Kidney (tissue), 14 donors: ENCODE data around the gene ZNRF3. TPM values are rescaled to one million over a fixed set of nuclear protein-coding genes. Genes with fewer than 3 reads are reported as not detected.

Source experiments
- DNase-seq, 5 donors: peaks; one replicate each; pipeline ENCODE4 v3.0.0-alpha.2; 2013 to 2020
- FAIRE-seq: peaks from 2 replicates; lab custom pipeline; 2012; peaks lifted over from hg19 to GRCh38; lab: Jason Lieb, UNC
- H3K27ac ChIP-seq, 2 donors: one replicate each; pipeline ENCODE4 v1.7.0; 2013; ENCODE audit warnings: low read depth in 2 of 2, low read length in 2 of 2, inconsistent platforms in 1 of 2
- H3K27me3 ChIP-seq: one replicate; pipeline ENCODE4 v1.7.1; 2013; ENCODE audit warnings: low read length, inconsistent platforms; ENCODE audit not compliant: control insufficient read depth, insufficient read depth
- H3K36me3 ChIP-seq, 3 donors: one replicate each; pipeline versions ENCODE4 v1.7.0 to v1.7.1; 2013; ENCODE audit warnings: low read length in 3 of 3, control low read depth in 1 of 3, inconsistent platforms in 1 of 3; ENCODE audit not compliant: insufficient read depth in 3 of 3, control insufficient read depth in 2 of 3
- H3K4me1 ChIP-seq, 3 donors: one replicate each; pipeline versions ENCODE4 v1.7.0 to v1.7.1; 2013; ENCODE audit warnings: low read length in 3 of 3, inconsistent platforms in 1 of 3, low read depth in 1 of 3; ENCODE audit not compliant: control insufficient read depth in 2 of 3, insufficient read depth in 2 of 3
- H3K4me3 ChIP-seq, 3 donors: one replicate each; pipeline versions ENCODE4 v1.7.0 to v1.8.1; 2013; ENCODE audit warnings: low read length in 3 of 3, control low read depth in 1 of 3, inconsistent platforms in 1 of 3
- H3K9ac ChIP-seq, 3 donors: one replicate each; pipeline versions ENCODE4 v1.7.0 to v1.7.1; 2013; ENCODE audit warnings: low read length in 3 of 3, control low read depth in 1 of 3, inconsistent platforms in 1 of 3
- H3K9me3 ChIP-seq, 3 donors: one replicate each; pipeline versions ENCODE4 v1.7.0 to v1.7.1; 2013; ENCODE audit warnings: low read length in 3 of 3, control low read depth in 1 of 3, inconsistent platforms in 1 of 3; ENCODE audit not compliant: control insufficient read depth in 2 of 3, insufficient read depth in 1 of 3
- CTCF ChIP-seq: IDR thresholded peaks from 3 replicates; pipeline ENCODE4 v1.5.1; 2012; ENCODE audit warnings: mild to moderate bottlenecking, moderate library complexity, borderline replicate concordance; ENCODE audit not compliant: insufficient read depth; ENCODE audit errors: extremely low read depth
- intact Hi-C: fragments of 100-400 bp; cut with DNase I; formaldehyde crosslinking; loops from one replicate; pipeline ENCODE4 v1.11.1; 2022
- polyA plus RNA-seq: library from polyadenylated mRNA; stranded (reverse); fragments of 350-450 nt; fragmentation: Illumina TruSeq; extraction: RNeasy Lipid Tissue Mini Kit (QIAGEN cat#74804); gene quantifications from one replicate; pipeline ENCODE4 v1.2.3, GENCODE V29; 2014; ENCODE audit warnings: low read depth, low replicate concordance; ENCODE audit not compliant: insufficient read depth
- total RNA-seq: library from RNA; stranded (reverse); fragmentation: NEBNext Ultra II Directional; extraction: Animal tissue kit (Norgen Biotek cat#: 25700); gene quantifications from one replicate; pipeline ENCODE4 v1.2.1, GENCODE V29; 2021
- donor health status: control.
- donor health status: control.
- donor health status: control.
- donor health status: control.
- donor health status: control.
- donor health status: DM: yes; HTN: yes; CAD: no.
- donor health status: Normal renal cell carcinoma (clear cell type).

ZNRF3 gene
- total and polyA plus RNA-seq, 2 donors from 2014 or later: 6.8 to 24.4 TPM

DNA sequence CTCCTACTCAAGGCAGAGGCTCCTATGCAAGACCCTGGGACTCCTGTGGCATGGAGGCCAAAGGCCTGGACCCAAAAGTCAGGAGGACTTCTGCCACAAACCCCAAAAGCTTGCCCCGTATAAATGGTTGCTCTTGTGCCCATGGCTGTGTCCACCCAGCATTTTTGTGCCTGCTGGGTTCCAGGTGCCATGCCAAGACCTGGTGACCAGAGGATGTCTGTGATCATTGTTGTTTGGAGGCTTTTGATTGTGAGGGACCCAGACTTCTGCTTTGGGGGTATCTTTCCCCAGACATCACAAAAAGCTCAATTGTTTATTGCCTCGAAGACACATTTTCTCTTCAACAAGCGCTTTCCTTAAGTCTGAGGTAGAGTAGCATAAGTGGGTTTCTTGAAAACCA is 143.2 kb downstream of the ZNRF3 start:
- intact Hi-C loops: no loop called here
- H3K9me3 ChIP-seq: no peaks in the 10 kb centered on the region
- H3K36me3 ChIP-seq: peaks cover 0 to 3% (median 2%) of the 10 kb centered on the region in 3 donors
- no peak overlapping the region for H3K27ac ChIP-seq
- no peak for TF ChIP-seq CTCF
- DNase-seq (no peak), FAIRE-seq (no peak)
- H3K27me3 ChIP-seq: no peaks in the 10 kb centered on the region
- peaks cover 8 to 57% (median 30%) of the 10 kb centered on the region in 3 donors for H3K4me1 ChIP-seq
- no peak overlapping the region for H3K9ac ChIP-seq
- no peak overlapping the region for H3K4me3 ChIP-seq

DNA sequence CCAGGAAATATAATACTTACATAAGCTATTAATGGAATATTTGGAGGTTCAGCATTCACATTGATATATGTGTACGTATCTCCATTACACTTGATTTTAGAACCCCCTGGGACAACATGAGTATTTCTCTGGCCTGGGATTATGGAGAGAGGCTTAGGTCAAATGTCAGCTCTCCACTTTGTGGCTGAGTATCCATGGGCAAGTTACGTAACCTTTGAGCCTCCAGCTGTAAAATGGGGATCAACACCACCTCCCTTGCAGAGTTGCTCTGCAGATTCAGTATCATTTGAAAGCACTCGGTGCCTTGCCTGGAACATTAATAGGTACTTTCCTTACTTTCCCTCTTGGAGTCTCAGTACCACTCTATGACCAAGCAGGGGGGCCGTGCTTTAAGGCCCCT is 145.1 kb downstream of the ZNRF3 start:
- intact Hi-C loops: no loop called here
- peaks cover 5 to 61% (median 37%) of the 10 kb centered on the region in 3 donors for H3K4me1 ChIP-seq
- FAIRE-seq: no peak
- DNase-seq: no peak
- peak overlapping the region; percentile 59 for H3K27ac ChIP-seq
- H3K27me3 ChIP-seq: no peaks in the 10 kb centered on the region
- no peak overlapping the region for H3K4me3 ChIP-seq
- H3K9ac ChIP-seq: no peak overlapping the region
- peaks cover 0 to 3% (median 2%) of the 10 kb centered on the region in 3 donors for H3K36me3 ChIP-seq
- H3K9me3 ChIP-seq: no peaks in the 10 kb centered on the region
- TF ChIP-seq CTCF: no peak

GRCh38 chr22:29029202-29030000 is 146.0 kb downstream of the ZNRF3 start:
- no peak for TF ChIP-seq CTCF
- intact Hi-C loops: no loop called here
- Histone ChIP-seq H3K27me3 (no peaks in the 10 kb centered on the region), H3K9ac (no peak overlapping the region), H3K27ac (peak overlapping the region; percentile 81 to 97), H3K4me3 (no peak overlapping the region), H3K4me1 (peaks cover 5 to 61% (median 35%) of the 10 kb centered on the region in 3 donors), H3K9me3 (no peaks in the 10 kb centered on the region), H3K36me3 (peaks cover 0 to 3% (median 2%) of the 10 kb centered on the region in 3 donors)
- FAIRE-seq (no peak), DNase-seq (no peak)
